Mesenchymal stem cell (in vitro differentiated cells and primary cell): Measurements from ENCODE around the gene TSPAN5.
A peak's percentile ranks its signal among the peaks of the same experiment; 100 is the strongest.

Experiments used
- DNase-seq: peaks from one replicate; pipeline ENCODE4 v3.0.0-alpha.2; 2013
- H2AFZ ChIP-seq: one replicate; pipeline ENCODE4 v1.6.1; 2013; ENCODE audit warnings: low read depth, mild to moderate bottlenecking, control low read depth, inconsistent platforms, low read length, moderate library complexity
- H2AK5ac ChIP-seq: 2 replicates; pipeline ENCODE4 v1.6.1; 2013; ENCODE audit warnings: low read length, moderate library complexity, mild to moderate bottlenecking, inconsistent platforms; ENCODE audit not compliant: severe bottlenecking
- H2BK120ac ChIP-seq: one replicate; pipeline ENCODE4 v1.6.1; 2013; ENCODE audit warnings: low read depth, mild to moderate bottlenecking, inconsistent platforms, low read length, moderate library complexity
- H2BK12ac ChIP-seq, 2 experiments: one replicate each; pipeline ENCODE4 v1.6.1; 2013; ENCODE audit warnings: inconsistent platforms in 2 of 2, low read length in 2 of 2, mild to moderate bottlenecking in 2 of 2, moderate library complexity in 2 of 2, control low read depth in 1 of 2
- H2BK15ac ChIP-seq: one replicate; pipeline ENCODE4 v1.6.1; 2013; ENCODE audit warnings: mild to moderate bottlenecking, low read depth, inconsistent platforms; ENCODE audit not compliant: poor library complexity, severe bottlenecking
- H2BK5ac ChIP-seq: 2 replicates; pipeline ENCODE4 v1.6.1; 2013; ENCODE audit warnings: low read depth, mild to moderate bottlenecking, low read length, control low read depth, inconsistent platforms; ENCODE audit not compliant: poor library complexity, severe bottlenecking
- H3K14ac ChIP-seq, 2 experiments: one replicate each; pipeline ENCODE4 v1.6.1; 2013; ENCODE audit warnings: inconsistent platforms in 2 of 2, low read length in 2 of 2, control low read depth in 1 of 2, mild to moderate bottlenecking in 1 of 2, moderate library complexity in 1 of 2
- H3K18ac ChIP-seq, 2 experiments: one replicate each; pipeline ENCODE4 v1.6.1; 2013; ENCODE audit warnings: inconsistent platforms in 2 of 2, low read length in 2 of 2, control low read depth in 1 of 2, low read depth in 1 of 2, mild to moderate bottlenecking in 1 of 2
- H3K23ac ChIP-seq, 2 experiments: one replicate each; pipeline ENCODE4 v1.6.1; 2013; ENCODE audit warnings: inconsistent platforms in 2 of 2, low read length in 2 of 2, mild to moderate bottlenecking in 2 of 2, moderate library complexity in 2 of 2, control low read depth in 1 of 2
- H3K27ac ChIP-seq: 2 replicates; pipeline ENCODE4 v1.5.1; 2013; ENCODE audit warnings: mild to moderate bottlenecking, moderate library complexity, low read length, control low read depth, inconsistent platforms; ENCODE audit not compliant: poor library complexity, severe bottlenecking
- H3K27me3 ChIP-seq, 2 experiments: 2 replicates each; pipeline versions ENCODE4 v1.6.1 to v1.7.0; 2013; ENCODE audit warnings: low read length in 2 of 2, mild to moderate bottlenecking in 2 of 2, moderate library complexity in 2 of 2, control low read depth in 1 of 2, inconsistent platforms in 1 of 2; ENCODE audit not compliant: control insufficient read depth in 1 of 2, insufficient read depth in 1 of 2
- H3K36me3 ChIP-seq, 2 experiments: 2 replicates each; pipeline versions ENCODE4 v1.6.1 to v1.7.0; 2013; ENCODE audit warnings: low read length in 2 of 2, control low read depth in 1 of 2, inconsistent platforms in 1 of 2, low read depth in 1 of 2, mild to moderate bottlenecking in 1 of 2; ENCODE audit not compliant: insufficient read depth in 2 of 2, control insufficient read depth in 1 of 2
- H3K4ac ChIP-seq, 2 experiments: one replicate each; pipeline ENCODE4 v1.6.1; 2013; ENCODE audit warnings: inconsistent platforms in 2 of 2, low read length in 2 of 2, mild to moderate bottlenecking in 2 of 2, moderate library complexity in 2 of 2, control low read depth in 1 of 2, low read depth in 1 of 2
- H3K4me1 ChIP-seq: 2 replicates; pipeline ENCODE4 v1.6.1; 2013; ENCODE audit warnings: low read depth, low read length, control low read depth; ENCODE audit not compliant: control insufficient read depth, insufficient read depth
- H3K4me2 ChIP-seq: 2 replicates; pipeline ENCODE4 v1.6.1; 2013; ENCODE audit warnings: low read length, mild to moderate bottlenecking, inconsistent platforms; ENCODE audit not compliant: poor library complexity, severe bottlenecking
- H3K4me3 ChIP-seq, 2 experiments: 2 replicates each; pipeline versions ENCODE4 v1.5.1 to v1.7.0; 2013; ENCODE audit warnings: low read length in 2 of 2, mild to moderate bottlenecking in 2 of 2, control low read depth in 1 of 2, low read depth in 1 of 2; ENCODE audit not compliant: insufficient read depth in 1 of 2
- H3K79me1 ChIP-seq: replicated peaks from 2 replicates; pipeline ENCODE4 v1.6.1; 2013; ENCODE audit warnings: mild to moderate bottlenecking, control low read depth, low read length, inconsistent platforms; ENCODE audit not compliant: poor library complexity, severe bottlenecking
- H3K9ac ChIP-seq: 2 replicates; pipeline ENCODE4 v1.7.0; 2013; ENCODE audit warnings: mild to moderate bottlenecking, low read length, moderate library complexity
- H3K9me3 ChIP-seq: 2 replicates; pipeline ENCODE4 v1.7.0; 2013; ENCODE audit warnings: mild to moderate bottlenecking, low read length; ENCODE audit not compliant: control insufficient read depth
- H4K8ac ChIP-seq: one replicate; pipeline ENCODE4 v1.6.1; 2013; ENCODE audit warnings: inconsistent platforms, mild to moderate bottlenecking, low read length, moderate library complexity
- H4K91ac ChIP-seq: one replicate; pipeline ENCODE4 v1.6.1; 2013; ENCODE audit warnings: mild to moderate bottlenecking, low read length, inconsistent platforms
- WGBS: methylation state at CpG from one replicate; pipeline ENCODE4 v1.1.7; 2013; ENCODE audit warnings: mixed read lengths; 5-methylcytosine and 5-hydroxymethylcytosine counted together

The TSPAN5 gene

DNA sequence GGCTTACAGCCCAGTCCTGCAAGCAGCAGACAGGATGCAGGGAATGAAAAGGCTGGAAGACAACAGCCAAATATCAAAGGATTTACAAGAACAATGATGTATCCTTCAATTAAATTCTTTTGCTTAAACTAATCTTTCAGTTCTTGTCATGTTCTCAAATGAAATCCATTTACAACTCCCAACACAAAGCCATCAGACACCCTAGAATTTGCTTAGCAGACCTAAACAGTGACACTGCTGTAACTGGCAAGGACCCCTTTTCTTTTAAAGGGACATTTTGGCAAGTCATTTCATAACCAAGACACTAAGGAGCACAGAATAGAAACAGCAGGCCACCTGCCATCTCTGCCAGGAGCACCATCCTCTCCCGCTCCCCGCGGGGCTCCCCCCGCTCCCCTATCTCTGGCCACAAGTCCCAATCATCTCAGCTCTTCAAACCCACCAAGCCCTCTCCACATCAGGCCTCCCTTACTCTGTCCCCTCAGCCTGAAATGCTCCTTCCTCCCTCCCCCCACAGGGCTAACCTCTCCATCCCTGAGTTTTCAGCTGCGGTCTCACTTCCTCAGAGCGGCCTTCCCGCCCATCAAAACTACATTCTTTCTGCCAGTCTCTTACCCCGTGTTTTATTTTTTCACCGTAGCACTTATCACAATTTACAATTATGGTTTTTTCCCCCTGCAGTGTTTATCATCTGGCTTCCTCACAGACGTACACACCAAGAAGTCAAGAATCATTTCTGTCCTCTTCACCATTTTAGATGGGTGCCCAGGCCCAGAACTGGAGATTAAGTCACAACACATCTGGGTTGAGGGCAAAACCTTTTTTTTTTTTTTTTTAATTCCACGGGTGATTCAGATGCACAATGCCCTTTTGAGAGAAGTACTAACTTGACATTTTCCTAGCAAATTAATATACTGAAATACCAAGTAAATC lies 45.8 kb downstream of the TSPAN5 start:
- Histone ChIP-seq H3K79me1 (peaks cover 6% of the 10 kb centered on the region), H3K18ac (peak overlapping the region in 1 of 2 experiments; percentile 31), H4K8ac (peak overlapping the region; percentile 86), H4K91ac (no peak overlapping the region), H3K4ac (no peak overlapping the region), H2BK5ac (no peak overlapping the region), H3K9ac (no peak overlapping the region), H3K4me2 (no peak overlapping the region), H2BK120ac (no peak overlapping the region), H3K4me1 (peaks cover 15% of the 10 kb centered on the region), H2AFZ (no peak overlapping the region), H3K27me3 (no peaks in the 10 kb centered on the region), H2BK15ac (no peak overlapping the region), H2AK5ac (peak overlapping the region; percentile 13), H3K23ac (no peak overlapping the region), H3K9me3 (no peaks in the 10 kb centered on the region), H3K36me3 (no peaks in the 10 kb centered on the region), H3K4me3 (no peak overlapping the region), H3K27ac (no peak overlapping the region), H2BK12ac (peak overlapping the region in 1 of 2 experiments; percentile 56), H3K14ac (no peak overlapping the region)
- DNase-seq, result no peak
- WGBS, result 63% methylated on average over 10 of the region's 11 CpGs

- no peak overlapping the region for H3K4me2 ChIP-seq
- H3K9ac ChIP-seq, result no peak overlapping the region
- WGBS, result 84% methylated on average over 4 of the region's 6 CpGs
- DNase-seq, result no peak
- no peak overlapping the region for H3K18ac ChIP-seq
- H3K27me3 ChIP-seq, result no peaks in the 10 kb centered on the region
- H3K9me3 ChIP-seq, result no peaks in the 10 kb centered on the region
- H2AK5ac ChIP-seq, result no peak overlapping the region
- no peak overlapping the region for H3K23ac ChIP-seq
- H3K27ac ChIP-seq, result no peak overlapping the region
- H4K8ac ChIP-seq, result no peak overlapping the region
- H3K36me3 ChIP-seq, result no peaks in the 10 kb centered on the region
- no peak overlapping the region for H3K4ac ChIP-seq
- no peak overlapping the region for H2AFZ ChIP-seq
- no peak overlapping the region for H2BK15ac ChIP-seq
- H3K14ac ChIP-seq, result no peak overlapping the region
- peaks cover 10% of the 10 kb centered on the region for H3K79me1 ChIP-seq
- H3K4me1 ChIP-seq, result peaks cover 12% of the 10 kb centered on the region
- H2BK5ac ChIP-seq, result no peak overlapping the region
- H3K4me3 ChIP-seq, result no peak overlapping the region
- no peak overlapping the region for H2BK120ac ChIP-seq
- H2BK12ac ChIP-seq, result no peak overlapping the region
- H4K91ac ChIP-seq, result no peak overlapping the region
These were observed 46.6 kb downstream of the TSPAN5 start for GRCh38 chr4:98611677-98612317.

DNA sequence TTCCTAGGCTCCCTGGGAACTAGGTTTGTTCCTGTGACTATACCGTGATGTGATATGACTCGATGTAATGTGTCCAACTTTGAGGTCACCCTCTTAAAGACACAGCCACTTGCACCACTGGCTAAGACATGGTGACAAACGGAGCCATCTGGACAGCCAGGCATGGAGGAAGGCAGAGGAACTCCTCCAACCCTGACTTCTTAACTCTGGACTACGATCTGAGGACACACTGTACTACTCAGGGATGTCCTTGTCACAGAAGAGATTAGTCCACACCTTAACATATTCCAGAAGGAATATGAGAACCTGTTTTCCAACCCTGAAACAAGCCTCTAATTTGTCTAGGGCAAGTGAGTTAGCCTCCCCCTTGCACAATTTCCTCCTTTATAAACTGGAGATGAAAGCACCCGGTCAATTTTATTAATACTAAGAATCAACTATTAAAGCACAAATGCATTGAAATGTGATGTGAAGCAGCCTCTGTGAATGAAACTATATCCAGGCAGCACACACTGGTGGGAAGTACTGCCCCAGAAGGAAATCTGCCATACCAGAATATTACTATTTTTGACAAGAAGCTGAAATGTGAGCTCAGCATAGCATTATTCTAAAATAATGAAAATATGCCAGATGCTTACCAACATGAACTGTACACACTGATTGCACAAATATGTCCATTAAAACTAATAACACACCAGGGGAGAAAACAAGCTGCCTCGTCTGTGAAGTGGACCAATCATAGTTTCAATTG lies 47.3 kb downstream of the TSPAN5 start:
- Histone ChIP-seq H2AK5ac (no peak overlapping the region), H2AFZ (no peak overlapping the region), H3K9me3 (no peaks in the 10 kb centered on the region), H4K91ac (no peak overlapping the region), H3K18ac (peak overlapping the region in 1 of 2 experiments; percentile 17), H2BK15ac (no peak overlapping the region), H3K4me2 (no peak overlapping the region), H2BK5ac (no peak overlapping the region), H3K23ac (peak overlapping the region in 1 of 2 experiments; percentile 23), H3K27ac (no peak overlapping the region), H3K4me3 (no peak overlapping the region), H3K79me1 (peaks cover 11% of the 10 kb centered on the region), H2BK12ac (peak overlapping the region in 1 of 2 experiments; percentile 24), H3K27me3 (no peaks in the 10 kb centered on the region), H4K8ac (peak overlapping the region; percentile 28), H3K4ac (no peak overlapping the region), H3K36me3 (no peaks in the 10 kb centered on the region), H2BK120ac (no peak overlapping the region), H3K9ac (no peak overlapping the region), H3K4me1 (peaks cover 12% of the 10 kb centered on the region), H3K14ac (no peak overlapping the region)
- WGBS, result 87% methylated on average over 5 of the region's 6 CpGs
- DNase-seq, result no peak

GRCh38 chr4:98610431-98610830 lies 48.0 kb downstream of the TSPAN5 start:
- Histone ChIP-seq H4K8ac (no peak overlapping the region), H3K14ac (no peak overlapping the region), H3K18ac (peak overlapping the region in 1 of 2 experiments; percentile 17), H4K91ac (no peak overlapping the region), H2AFZ (no peak overlapping the region), H2BK120ac (no peak overlapping the region), H2BK15ac (no peak overlapping the region), H3K27ac (no peak overlapping the region), H3K4ac (no peak overlapping the region), H3K79me1 (peaks cover 11% of the 10 kb centered on the region), H3K4me1 (peaks cover 13% of the 10 kb centered on the region), H3K23ac (no peak overlapping the region), H3K9ac (no peak overlapping the region), H2BK5ac (no peak overlapping the region), H3K27me3 (no peaks in the 10 kb centered on the region), H3K4me3 (no peak overlapping the region), H2BK12ac (no peak overlapping the region), H3K9me3 (no peaks in the 10 kb centered on the region), H3K4me2 (no peak overlapping the region), H2AK5ac (no peak overlapping the region), H3K36me3 (no peaks in the 10 kb centered on the region)
- WGBS, result 98% methylated on average over 5 of the region's 6 CpGs
- no peak for DNase-seq
